Mesenchymal stem cell (in vitro differentiated cells and primary cell): ENCODE data around the gene CYP3A4.
"Not testable (repeated sequence)": the region's sequence is repeated elsewhere in the genome, so short reads cannot be mapped to it uniquely, and the experiment has no call there.

ENCODE experiments used
- DNase-seq: peaks from one replicate; pipeline ENCODE4 v3.0.0-alpha.2; 2013
- H2AFZ ChIP-seq: one replicate; pipeline ENCODE4 v1.6.1; 2013; ENCODE audit warnings: low read depth, mild to moderate bottlenecking, control low read depth, inconsistent platforms, low read length, moderate library complexity
- H2AK5ac ChIP-seq: 2 replicates; pipeline ENCODE4 v1.6.1; 2013; ENCODE audit warnings: low read length, moderate library complexity, mild to moderate bottlenecking, inconsistent platforms; ENCODE audit not compliant: severe bottlenecking
- H2BK120ac ChIP-seq: one replicate; pipeline ENCODE4 v1.6.1; 2013; ENCODE audit warnings: low read depth, mild to moderate bottlenecking, inconsistent platforms, low read length, moderate library complexity
- H2BK12ac ChIP-seq, 2 experiments: one replicate each; pipeline ENCODE4 v1.6.1; 2013; ENCODE audit warnings: inconsistent platforms in 2 of 2, low read length in 2 of 2, mild to moderate bottlenecking in 2 of 2, moderate library complexity in 2 of 2, control low read depth in 1 of 2
- H2BK15ac ChIP-seq: one replicate; pipeline ENCODE4 v1.6.1; 2013; ENCODE audit warnings: mild to moderate bottlenecking, low read depth, inconsistent platforms; ENCODE audit not compliant: poor library complexity, severe bottlenecking
- H2BK5ac ChIP-seq: 2 replicates; pipeline ENCODE4 v1.6.1; 2013; ENCODE audit warnings: low read depth, mild to moderate bottlenecking, low read length, control low read depth, inconsistent platforms; ENCODE audit not compliant: poor library complexity, severe bottlenecking
- H3K14ac ChIP-seq, 2 experiments: one replicate each; pipeline ENCODE4 v1.6.1; 2013; ENCODE audit warnings: inconsistent platforms in 2 of 2, low read length in 2 of 2, control low read depth in 1 of 2, mild to moderate bottlenecking in 1 of 2, moderate library complexity in 1 of 2
- H3K18ac ChIP-seq, 2 experiments: one replicate each; pipeline ENCODE4 v1.6.1; 2013; ENCODE audit warnings: inconsistent platforms in 2 of 2, low read length in 2 of 2, control low read depth in 1 of 2, low read depth in 1 of 2, mild to moderate bottlenecking in 1 of 2
- H3K23ac ChIP-seq, 2 experiments: one replicate each; pipeline ENCODE4 v1.6.1; 2013; ENCODE audit warnings: inconsistent platforms in 2 of 2, low read length in 2 of 2, mild to moderate bottlenecking in 2 of 2, moderate library complexity in 2 of 2, control low read depth in 1 of 2
- H3K27ac ChIP-seq: 2 replicates; pipeline ENCODE4 v1.5.1; 2013; ENCODE audit warnings: mild to moderate bottlenecking, moderate library complexity, low read length, control low read depth, inconsistent platforms; ENCODE audit not compliant: poor library complexity, severe bottlenecking
- H3K27me3 ChIP-seq, 2 experiments: 2 replicates each; pipeline versions ENCODE4 v1.6.1 to v1.7.0; 2013; ENCODE audit warnings: low read length in 2 of 2, mild to moderate bottlenecking in 2 of 2, moderate library complexity in 2 of 2, control low read depth in 1 of 2, inconsistent platforms in 1 of 2; ENCODE audit not compliant: control insufficient read depth in 1 of 2, insufficient read depth in 1 of 2
- H3K36me3 ChIP-seq, 2 experiments: 2 replicates each; pipeline versions ENCODE4 v1.6.1 to v1.7.0; 2013; ENCODE audit warnings: low read length in 2 of 2, control low read depth in 1 of 2, inconsistent platforms in 1 of 2, low read depth in 1 of 2, mild to moderate bottlenecking in 1 of 2; ENCODE audit not compliant: insufficient read depth in 2 of 2, control insufficient read depth in 1 of 2
- H3K4ac ChIP-seq, 2 experiments: one replicate each; pipeline ENCODE4 v1.6.1; 2013; ENCODE audit warnings: inconsistent platforms in 2 of 2, low read length in 2 of 2, mild to moderate bottlenecking in 2 of 2, moderate library complexity in 2 of 2, control low read depth in 1 of 2, low read depth in 1 of 2
- H3K4me1 ChIP-seq: 2 replicates; pipeline ENCODE4 v1.6.1; 2013; ENCODE audit warnings: low read depth, low read length, control low read depth; ENCODE audit not compliant: control insufficient read depth, insufficient read depth
- H3K4me2 ChIP-seq: 2 replicates; pipeline ENCODE4 v1.6.1; 2013; ENCODE audit warnings: low read length, mild to moderate bottlenecking, inconsistent platforms; ENCODE audit not compliant: poor library complexity, severe bottlenecking
- H3K4me3 ChIP-seq, 2 experiments: 2 replicates each; pipeline versions ENCODE4 v1.5.1 to v1.7.0; 2013; ENCODE audit warnings: low read length in 2 of 2, mild to moderate bottlenecking in 2 of 2, control low read depth in 1 of 2, low read depth in 1 of 2; ENCODE audit not compliant: insufficient read depth in 1 of 2
- H3K79me1 ChIP-seq: replicated peaks from 2 replicates; pipeline ENCODE4 v1.6.1; 2013; ENCODE audit warnings: mild to moderate bottlenecking, control low read depth, low read length, inconsistent platforms; ENCODE audit not compliant: poor library complexity, severe bottlenecking
- H3K9ac ChIP-seq: 2 replicates; pipeline ENCODE4 v1.7.0; 2013; ENCODE audit warnings: mild to moderate bottlenecking, low read length, moderate library complexity
- H3K9me3 ChIP-seq: 2 replicates; pipeline ENCODE4 v1.7.0; 2013; ENCODE audit warnings: mild to moderate bottlenecking, low read length; ENCODE audit not compliant: control insufficient read depth
- H4K8ac ChIP-seq: one replicate; pipeline ENCODE4 v1.6.1; 2013; ENCODE audit warnings: inconsistent platforms, mild to moderate bottlenecking, low read length, moderate library complexity
- H4K91ac ChIP-seq: one replicate; pipeline ENCODE4 v1.6.1; 2013; ENCODE audit warnings: mild to moderate bottlenecking, low read length, inconsistent platforms
- WGBS: methylation state at CpG from one replicate; pipeline ENCODE4 v1.1.7; 2013; ENCODE audit warnings: mixed read lengths; 5-methylcytosine and 5-hydroxymethylcytosine counted together

Gene CYP3A4

GRCh38 chr7:99723201-99723600, 60.8 kb downstream of the CYP3A4 start:
- not testable (repeated sequence) for H3K79me1 ChIP-seq, H3K27me3 ChIP-seq, H2BK15ac ChIP-seq, H3K36me3 ChIP-seq, H3K18ac ChIP-seq, H4K8ac ChIP-seq, H3K4me3 ChIP-seq, H2AFZ ChIP-seq, H4K91ac ChIP-seq, H2BK5ac ChIP-seq, H3K9ac ChIP-seq, H3K27ac ChIP-seq, H3K4me1 ChIP-seq, H2AK5ac ChIP-seq, DNase-seq, H3K9me3 ChIP-seq, H3K14ac ChIP-seq, H2BK120ac ChIP-seq, H3K23ac ChIP-seq, H2BK12ac ChIP-seq, H3K4ac ChIP-seq, H3K4me2 ChIP-seq
- 85% methylated on average over 6 of the region's 6 CpGs for WGBS

- Histone ChIP-seq H2AFZ (no peak overlapping the region), H2AK5ac (no peak overlapping the region), H3K9me3 (no peaks in the 10 kb centered on the region), H4K8ac (no peak overlapping the region), H3K36me3 (no peaks in the 10 kb centered on the region), H3K4ac (no peak overlapping the region), H3K4me3 (no peak overlapping the region), H3K9ac (no peak overlapping the region), H3K23ac (no peak overlapping the region), H4K91ac (no peak overlapping the region), H2BK12ac (no peak overlapping the region), H3K18ac (no peak overlapping the region), H2BK5ac (no peak overlapping the region), H3K27me3 (peaks cover 0 to 6% of the 10 kb centered on the region in 2 experiments), H2BK120ac (no peak overlapping the region), H2BK15ac (no peak overlapping the region), H3K14ac (no peak overlapping the region), H3K4me2 (no peak overlapping the region), H3K79me1 (no peaks in the 10 kb centered on the region), H3K27ac (no peak overlapping the region), H3K4me1 (no peaks in the 10 kb centered on the region)
- WGBS, result 62% methylated on average over 5 of the region's 5 CpGs
- no peak for DNase-seq
Observed at GRCh38 chr7:99720800-99721595, 63.0 kb downstream of the CYP3A4 start.

GRCh38 chr7:99719996-99720769, 63.8 kb downstream of the CYP3A4 start:
- Histone ChIP-seq H3K4ac (no peak overlapping the region), H2BK120ac (no peak overlapping the region), H3K4me2 (no peak overlapping the region)

GRCh38 chr7:99713995-99714570, 69.9 kb downstream of the CYP3A4 start:
- no peak overlapping the region for H3K9ac ChIP-seq
- H3K23ac ChIP-seq, result no peak overlapping the region
- H3K27ac ChIP-seq, result no peak overlapping the region
- peaks cover 7% of the 10 kb centered on the region for H3K9me3 ChIP-seq
- no peaks in the 10 kb centered on the region for H3K79me1 ChIP-seq
- H4K8ac ChIP-seq, result no peak overlapping the region
- H3K4me3 ChIP-seq, result no peak overlapping the region
- no peak overlapping the region for H3K4ac ChIP-seq
- no peaks in the 10 kb centered on the region for H3K4me1 ChIP-seq
- no peak overlapping the region for H2AK5ac ChIP-seq
- no peak overlapping the region for H2BK15ac ChIP-seq
- H2BK5ac ChIP-seq, result no peak overlapping the region
- H2BK120ac ChIP-seq, result no peak overlapping the region
- H3K4me2 ChIP-seq, result no peak overlapping the region
- DNase-seq, result no peak
- no peak overlapping the region for H2AFZ ChIP-seq
- H3K18ac ChIP-seq, result no peak overlapping the region
- H3K27me3 ChIP-seq, result peaks cover 0 to 6% of the 10 kb centered on the region in 2 experiments
- H3K36me3 ChIP-seq, result no peaks in the 10 kb centered on the region
- no peak overlapping the region for H3K14ac ChIP-seq
- H2BK12ac ChIP-seq, result no peak overlapping the region
- no CpG with 5 or more reads among the region's 3 CpGs for WGBS
- H4K91ac ChIP-seq, result no peak overlapping the region

More at GRCh38 chr7:99719996-99720769, 63.8 kb downstream of the CYP3A4 start:
- DNase-seq, result no peak
- H3K9ac ChIP-seq, result no peak overlapping the region
- H2AFZ ChIP-seq, result no peak overlapping the region
- H3K9me3 ChIP-seq, result no peaks in the 10 kb centered on the region
- H2BK5ac ChIP-seq, result no peak overlapping the region
- H2AK5ac ChIP-seq, result no peak overlapping the region
- H3K18ac ChIP-seq, result no peak overlapping the region
- no peak overlapping the region for H3K4me3 ChIP-seq
- H4K91ac ChIP-seq, result no peak overlapping the region
- H3K27me3 ChIP-seq, result peaks cover 0 to 6% of the 10 kb centered on the region in 2 experiments
- no peak overlapping the region for H4K8ac ChIP-seq
- H3K36me3 ChIP-seq, result no peaks in the 10 kb centered on the region
- H3K79me1 ChIP-seq, result no peaks in the 10 kb centered on the region
- WGBS, result 82% methylated on average over 1 of the region's 4 CpGs
- H2BK15ac ChIP-seq, result no peak overlapping the region
- H3K27ac ChIP-seq, result no peak overlapping the region
- no peak overlapping the region for H3K23ac ChIP-seq
- no peaks in the 10 kb centered on the region for H3K4me1 ChIP-seq
- no peak overlapping the region for H3K14ac ChIP-seq
- no peak overlapping the region for H2BK12ac ChIP-seq
